Medulla oblongata (tissue), 1 donor: Measurements from ENCODE around the gene RHOXF2B.
A peak's percentile ranks its signal among the peaks of the same experiment; 100 is the strongest.
"Not testable (repeated sequence)": the region's sequence is repeated elsewhere in the genome, so short reads cannot be mapped to it uniquely, and the experiment has no call there.

Source experiments
- DNase-seq: peaks from one replicate; pipeline ENCODE4 v3.0.0-alpha.2; 2015; ENCODE audit errors: extremely low spot score

Gene RHOXF2B

DNA sequence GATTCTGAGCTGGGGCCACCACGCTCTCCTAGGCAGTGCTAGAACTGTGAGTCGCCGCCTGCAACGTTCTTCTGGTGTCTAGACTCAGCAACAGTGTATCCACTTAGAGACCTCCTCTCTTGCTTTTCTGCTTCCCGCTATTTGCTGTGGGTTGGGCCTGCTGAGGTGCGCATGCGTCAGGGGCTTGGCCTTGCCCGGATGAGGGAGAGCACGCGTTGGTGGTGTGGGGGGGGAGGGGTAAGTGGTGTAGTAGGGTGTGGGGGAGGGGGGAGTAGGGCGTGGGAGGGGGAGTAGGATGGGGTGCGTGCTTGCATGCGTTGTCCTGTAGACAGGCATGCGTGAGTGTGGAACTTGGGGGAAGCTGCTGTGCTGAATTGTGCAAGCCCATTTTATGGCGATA is at the start of gene RHOXF2B:
RHOXF2B (minus strand) TSS at position 101 of the 400 bp plus-strand sequence. CDS start 138 bp downstream, outside the sequence.
- not testable (repeated sequence) for DNase-seq

GRCh38 chrX:120125444-120125843 is 48.0 kb upstream of the RHOXF2B start:
- DNase-seq, result peak; percentile 10

GRCh38 chrX:120120223-120120622 is 42.7 kb upstream of the RHOXF2B start:
- no peak for DNase-seq

- DNase-seq, result no peak
These were observed 38.0 kb upstream of the RHOXF2B start, which contains the start of gene RHOXF1 for GRCh38 chrX:120115438-120115963. RHOXF1 (minus strand) TSS chrX:120115913; CDS start chrX:120115862, 51 bp downstream.

GRCh38 chrX:120111611-120112010 is 34.1 kb upstream of the RHOXF2B start:
- no peak for DNase-seq

DNA sequence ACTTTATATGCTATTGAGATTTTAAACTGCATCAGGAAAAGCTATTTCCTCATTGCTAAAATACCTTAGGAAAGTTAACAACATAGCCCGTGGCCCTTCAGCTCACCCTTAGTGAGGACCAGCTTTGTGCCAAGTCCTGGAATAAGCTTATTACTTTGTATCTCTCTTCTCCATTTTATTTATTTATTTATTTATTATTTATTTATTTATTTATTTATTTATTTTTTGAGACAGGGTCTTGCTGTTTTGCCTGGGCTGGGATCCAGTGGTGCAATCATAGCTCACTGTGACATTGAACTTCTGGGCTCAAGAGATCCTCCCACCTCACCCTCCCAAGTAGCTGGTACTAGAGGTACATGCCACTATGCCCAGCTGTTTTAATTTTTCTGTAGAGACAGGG is 31.9 kb upstream of the RHOXF2B start:
- no peak for DNase-seq

- DNase-seq, result not testable (repeated sequence)
These were observed 27.2 kb upstream of the RHOXF2B start for GRCh38 chrX:120104707-120105106.

DNA sequence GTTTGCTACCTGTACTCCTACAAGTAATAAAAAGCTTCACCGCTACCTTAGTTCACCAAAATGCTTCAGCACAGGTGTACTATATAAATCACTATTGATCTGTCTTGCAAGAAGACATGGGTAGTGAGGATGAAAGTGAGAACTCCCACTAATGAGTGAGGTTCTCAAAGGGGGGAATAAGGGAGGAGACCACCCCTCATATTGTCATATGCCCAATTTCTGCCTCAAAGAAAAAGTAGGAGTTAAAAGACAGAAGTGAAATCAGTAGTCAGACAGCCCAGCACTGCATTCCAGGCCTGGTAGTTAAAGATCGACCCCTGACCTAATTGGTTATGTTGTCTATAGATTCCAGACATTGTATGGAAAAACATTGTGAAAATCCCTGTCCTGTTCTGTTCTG is 23.6 kb upstream of the RHOXF2B start:
- DNase-seq, result not testable (repeated sequence)

DNA sequence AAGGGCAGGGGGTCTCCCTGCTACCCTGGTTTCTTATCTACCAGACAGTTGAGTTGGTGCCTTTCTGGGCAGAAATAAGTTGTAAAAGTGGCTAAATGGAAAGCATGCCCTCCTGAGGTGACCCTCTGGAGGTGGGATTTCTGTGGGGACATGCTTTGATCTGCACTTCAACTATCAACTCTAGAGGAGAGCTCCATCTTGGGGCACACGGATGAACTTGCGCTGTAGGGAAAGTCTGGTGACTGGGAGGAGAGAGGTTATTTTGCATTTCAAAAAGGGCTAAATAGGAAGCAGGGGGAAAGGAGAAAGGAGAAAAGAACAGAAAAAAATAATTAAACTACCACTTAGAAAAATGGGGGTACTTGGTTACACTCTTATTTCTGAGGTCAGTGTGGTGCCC is 12.7 kb upstream of the RHOXF2B start:
- no peak for DNase-seq

GRCh38 chrX:120087289-120088017 is 10.0 kb upstream of the RHOXF2B start:
- no peak for DNase-seq

DNA sequence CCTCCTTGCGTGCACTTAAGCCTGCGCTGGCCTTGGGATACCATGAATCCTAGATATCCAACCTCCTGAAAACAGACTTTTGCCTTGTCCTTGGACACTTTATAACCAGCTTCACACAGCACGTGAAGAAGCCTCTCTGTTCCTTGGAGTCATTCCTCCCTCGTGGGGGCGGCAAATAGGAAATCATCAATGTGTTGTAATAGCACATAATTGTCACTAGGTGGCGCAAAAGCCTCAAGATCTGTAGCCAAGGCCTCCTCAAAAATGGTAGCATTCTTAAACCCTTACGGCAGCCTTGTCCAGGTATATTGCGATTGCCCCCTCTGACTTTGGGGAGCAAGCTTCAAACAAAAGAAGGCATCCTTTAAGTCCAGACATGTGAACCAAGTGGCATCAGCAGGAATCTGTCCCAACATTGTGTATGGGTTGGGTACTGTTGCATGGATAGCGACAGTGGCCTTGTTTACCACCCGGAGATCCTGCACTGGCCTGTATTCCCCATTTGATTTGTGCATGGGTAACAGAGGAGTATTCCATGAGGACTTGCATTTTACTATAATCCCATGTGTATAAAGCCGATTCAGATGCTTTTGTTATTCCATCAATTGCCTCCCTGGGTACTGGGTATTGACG is 8.2 kb upstream of the RHOXF2B start:
- not testable (repeated sequence) for DNase-seq

GRCh38 chrX:120066169-120066568 is 11.3 kb downstream of the RHOXF2B start:
- DNase-seq, result not testable (repeated sequence)

GRCh38 chrX:120042712-120043111 is 34.8 kb downstream of the RHOXF2B start:
- not testable (repeated sequence) for DNase-seq

DNA sequence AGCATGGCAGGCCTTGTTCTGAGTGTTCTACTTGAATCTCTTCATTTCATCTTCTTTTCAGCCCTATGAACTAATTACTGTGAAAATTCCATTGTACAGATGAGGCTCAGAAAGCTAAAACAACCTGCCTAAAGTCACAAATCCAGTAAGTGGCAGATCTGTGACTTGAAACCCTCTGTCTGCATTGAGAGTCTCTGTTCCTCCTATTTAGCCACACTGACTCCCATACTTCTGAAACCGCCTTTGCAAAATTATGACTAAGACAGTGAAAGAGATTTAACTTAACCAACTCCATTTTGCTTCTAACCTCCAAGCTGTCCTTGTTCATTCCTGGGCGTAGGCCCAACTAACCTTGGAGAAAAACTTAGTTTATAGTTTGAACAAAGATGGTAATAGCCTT is 35.2 kb downstream of the RHOXF2B start:
- DNase-seq, result not testable (repeated sequence)

GRCh38 chrX:120040176-120040575 is 37.3 kb downstream of the RHOXF2B start:
- DNase-seq, result not testable (repeated sequence)

- not testable (repeated sequence) for DNase-seq
These were observed 38.3 kb downstream of the RHOXF2B start for GRCh38 chrX:120039087-120039733.

GRCh38 chrX:120036704-120037103 is 40.8 kb downstream of the RHOXF2B start:
- no peak for DNase-seq

GRCh38 chrX:120035522-120036309 is 41.8 kb downstream of the RHOXF2B start:
- DNase-seq, result peak; percentile 24

- DNase-seq, result no peak
These were observed 48.1 kb downstream of the RHOXF2B start for GRCh38 chrX:120029354-120029753.

- no peak for DNase-seq
These were observed 54.2 kb downstream of the RHOXF2B start for GRCh38 chrX:120023259-120023658.

DNA sequence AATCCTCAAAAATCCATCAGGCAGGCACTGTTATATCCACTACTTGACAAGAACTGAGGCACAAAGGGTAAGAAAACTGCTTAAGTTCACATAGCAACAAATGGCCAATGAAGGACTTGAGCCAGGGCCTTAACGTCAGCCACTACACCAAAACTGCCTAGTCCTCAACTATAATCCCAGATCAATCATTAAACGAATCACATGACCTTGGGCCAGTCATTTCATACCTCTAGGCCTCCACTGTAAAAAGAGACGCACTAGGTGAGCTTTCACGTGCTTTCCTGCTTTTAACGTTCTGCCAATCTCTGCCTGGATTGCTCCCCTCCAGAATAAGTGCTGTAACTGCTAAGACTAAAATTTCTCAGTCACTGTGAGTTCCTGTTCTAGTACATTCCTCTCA is 54.7 kb downstream of the RHOXF2B start:
- no peak for DNase-seq
